NCI-H345 treated with DMSO at 0.1 percent for 48 hours (cell line): ENCODE data around the gene LTV1.

Source experiments
- DNase-seq: peaks from one replicate; lab custom pipeline; 2025; ENCODE audit not compliant: unreplicated experiment; lab: John Stamatoyannopoulos, UW

Gene LTV1

DNA sequence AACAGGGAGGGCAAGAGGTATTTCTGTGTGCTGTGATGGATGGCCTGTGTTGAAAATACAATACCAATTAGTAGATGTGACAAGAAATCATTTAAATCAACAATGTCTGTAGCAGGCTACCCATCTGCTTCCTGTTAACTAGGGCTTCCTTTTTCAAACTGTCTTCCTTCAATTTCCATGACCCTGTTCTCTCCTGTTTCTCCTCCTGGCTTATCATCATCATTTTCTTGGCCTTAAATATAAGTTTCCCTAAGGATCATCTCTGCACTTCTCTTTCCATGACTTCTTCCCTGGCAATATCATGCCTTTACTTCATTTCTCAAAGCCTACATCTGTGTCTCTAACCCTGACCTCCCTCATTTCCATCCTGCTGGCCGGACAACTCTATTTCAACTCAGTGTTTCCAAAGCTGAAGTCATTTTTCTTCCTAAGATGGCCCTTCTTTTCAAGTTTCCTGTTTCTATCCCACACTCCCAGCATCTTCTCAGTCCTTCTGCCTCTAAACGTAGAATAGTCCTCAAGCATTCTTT lies 39.3 kb downstream of the LTV1 start:
- no peak for DNase-seq

DNA sequence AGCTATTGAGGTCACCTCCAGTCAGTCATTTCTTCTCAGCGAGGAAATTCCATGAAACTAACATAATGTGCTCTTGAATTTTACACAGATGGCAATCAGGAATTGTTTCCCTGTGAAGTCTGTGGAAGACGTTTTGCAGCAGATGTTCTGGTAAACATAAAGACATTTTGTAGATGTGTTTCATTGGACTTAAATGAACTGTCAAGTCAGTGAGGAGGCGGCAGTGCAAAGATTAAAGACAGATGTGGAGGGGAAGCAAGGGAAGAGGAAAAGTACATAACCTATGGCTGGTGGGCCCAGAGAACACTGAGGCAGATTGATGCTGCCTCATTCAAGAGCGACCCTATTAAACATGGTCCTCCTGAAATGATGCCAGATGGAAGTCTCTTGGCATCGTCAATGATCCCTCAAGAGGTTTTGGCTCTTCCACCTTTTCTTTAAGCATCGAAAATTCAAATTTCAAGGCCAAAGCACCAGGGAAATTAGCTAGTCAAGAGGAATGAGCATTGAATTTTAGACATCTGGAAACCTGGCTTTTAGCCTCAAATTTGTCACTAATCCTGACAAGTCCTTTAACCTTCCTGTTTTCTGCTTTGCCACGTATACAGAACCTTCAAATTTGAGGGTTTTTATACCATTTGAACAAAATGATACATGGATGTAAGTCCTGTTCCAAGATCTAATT lies 41.2 kb downstream of the LTV1 start:
- no peak for DNase-seq

DNA sequence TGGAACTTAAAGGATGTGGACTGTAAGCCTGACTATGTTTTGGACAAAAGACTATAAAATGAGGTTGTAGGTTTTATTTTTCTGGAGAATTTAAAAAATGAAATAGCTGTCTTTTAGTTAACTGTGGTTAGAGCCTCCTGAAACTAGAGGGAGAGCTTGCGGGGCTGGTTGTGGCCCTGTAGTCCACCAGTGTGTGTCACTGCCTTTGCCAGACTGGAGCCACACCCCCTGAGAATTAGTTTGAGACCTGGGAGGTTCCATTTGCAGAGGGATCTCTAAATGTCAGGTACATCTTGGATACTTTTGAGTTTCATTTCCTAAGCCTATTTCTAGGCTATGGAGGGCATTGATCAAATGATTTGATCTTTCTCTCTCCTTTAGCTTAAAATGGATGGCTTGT lies 42.0 kb downstream of the LTV1 start:
- DNase-seq: no peak

DNA sequence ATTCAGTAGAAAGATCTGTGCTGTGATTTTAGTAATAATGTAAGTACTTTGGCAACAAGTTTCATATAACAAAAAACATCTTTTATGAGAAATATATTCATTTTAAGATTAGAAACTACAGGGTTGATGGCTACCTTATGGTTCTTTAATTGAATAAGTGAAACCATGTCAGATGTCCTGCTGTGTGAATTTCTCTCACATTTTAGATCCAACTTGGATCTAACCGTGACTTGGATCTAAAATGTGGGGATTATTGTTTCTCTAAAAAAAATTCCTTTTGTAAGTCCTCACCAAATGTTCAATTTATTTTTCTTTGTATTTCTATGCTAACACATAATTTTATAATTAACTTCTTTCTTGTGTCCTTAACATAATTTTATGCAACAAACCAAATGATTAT lies 51.5 kb downstream of the LTV1 start:
- DNase-seq: no peak

DNA sequence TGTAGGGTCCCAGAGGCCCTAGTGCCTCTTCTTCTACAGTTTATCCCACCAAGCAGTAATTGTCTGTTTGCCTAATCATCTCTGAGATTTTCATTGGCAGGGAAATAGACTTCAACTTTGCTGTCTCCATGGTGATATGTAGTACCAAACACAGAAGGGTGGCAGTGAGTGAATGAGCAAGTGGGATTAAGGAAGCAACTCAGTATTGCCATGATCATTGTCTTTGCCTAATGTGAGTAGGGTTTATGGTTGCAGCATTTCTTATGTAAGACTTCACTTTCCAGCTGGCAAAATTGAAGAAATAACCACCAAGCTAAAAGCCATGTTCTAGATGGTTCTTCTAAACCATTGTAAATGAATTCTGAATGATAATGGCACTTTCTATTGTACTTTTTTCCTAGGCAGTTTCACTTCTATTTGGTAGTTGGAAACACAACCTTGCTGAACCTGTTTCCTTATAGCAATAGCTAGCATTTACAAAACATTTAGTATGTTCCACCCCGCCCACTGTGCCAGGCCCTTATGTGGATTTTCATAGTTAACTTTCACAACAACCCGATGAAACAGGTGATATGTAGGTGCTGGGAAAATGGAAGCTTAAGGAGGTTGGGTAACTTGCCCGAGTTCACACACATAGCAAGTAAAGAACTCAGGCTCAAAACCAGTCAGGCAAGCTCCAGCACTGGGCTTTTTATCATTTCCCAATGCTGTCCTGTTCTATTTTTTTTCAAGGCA lies 53.2 kb downstream of the LTV1 start:
- no peak for DNase-seq

DNA sequence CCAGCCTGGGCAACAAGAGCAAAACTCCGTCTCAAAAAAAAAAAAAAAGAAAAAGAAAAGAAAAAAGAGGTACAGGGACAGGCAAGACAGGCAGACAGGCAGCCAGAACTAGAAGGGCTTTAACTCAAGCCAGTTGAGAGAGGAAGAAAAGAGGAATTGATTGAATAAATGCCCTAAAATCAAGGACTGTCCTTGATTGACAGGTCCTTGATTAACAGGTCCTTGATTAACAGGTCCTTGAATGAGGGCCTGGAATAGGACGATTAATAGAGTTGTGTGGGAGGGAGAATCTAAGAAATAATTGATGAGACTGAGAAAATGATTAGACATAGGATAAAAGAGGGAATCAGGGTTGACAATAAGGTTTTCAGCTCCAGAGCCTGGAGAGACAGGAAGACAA lies 57.2 kb downstream of the LTV1 start:
- no peak for DNase-seq

DNA sequence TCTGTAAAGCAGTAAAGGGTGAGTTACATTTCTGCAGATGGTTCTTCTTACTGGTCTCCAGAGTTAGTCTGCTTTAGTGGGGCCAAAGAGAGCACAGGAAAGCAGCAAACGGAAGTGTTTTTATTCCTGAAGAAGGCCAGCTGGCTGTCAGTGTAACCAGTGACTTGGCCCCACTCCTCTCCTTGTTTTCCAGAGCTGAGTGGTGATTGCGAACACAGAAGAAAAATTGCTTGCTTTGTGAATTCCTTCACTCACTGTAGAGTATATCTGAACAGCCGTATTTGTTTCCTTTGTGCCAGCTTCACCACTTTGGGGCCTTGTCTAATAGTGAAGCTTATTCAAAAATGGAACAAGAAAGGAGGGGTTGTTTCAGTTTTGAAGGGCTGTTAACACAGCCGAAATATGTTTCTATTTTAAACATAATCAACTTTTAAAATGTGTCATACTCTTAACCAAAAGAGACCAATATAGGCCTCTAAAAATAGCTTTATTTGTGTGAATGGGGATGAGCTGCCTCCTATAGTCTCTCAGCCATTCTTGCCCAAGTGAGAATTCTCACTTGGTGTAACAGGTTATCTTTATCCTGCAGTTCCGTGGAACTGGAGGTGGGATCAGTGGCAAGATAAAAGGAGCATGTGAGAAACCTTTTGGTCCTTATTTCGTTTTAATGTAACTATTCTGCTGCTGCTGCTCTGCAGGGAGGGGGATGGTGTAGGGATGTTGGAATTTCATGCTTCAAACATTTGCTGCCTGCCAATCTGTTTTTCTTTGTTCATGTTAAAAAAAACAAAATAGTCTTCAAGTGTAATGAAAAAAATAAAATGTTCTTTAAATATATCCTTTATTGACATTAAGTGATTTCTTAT lies 59.0 kb downstream of the LTV1 start:
- no peak for DNase-seq

DNA sequence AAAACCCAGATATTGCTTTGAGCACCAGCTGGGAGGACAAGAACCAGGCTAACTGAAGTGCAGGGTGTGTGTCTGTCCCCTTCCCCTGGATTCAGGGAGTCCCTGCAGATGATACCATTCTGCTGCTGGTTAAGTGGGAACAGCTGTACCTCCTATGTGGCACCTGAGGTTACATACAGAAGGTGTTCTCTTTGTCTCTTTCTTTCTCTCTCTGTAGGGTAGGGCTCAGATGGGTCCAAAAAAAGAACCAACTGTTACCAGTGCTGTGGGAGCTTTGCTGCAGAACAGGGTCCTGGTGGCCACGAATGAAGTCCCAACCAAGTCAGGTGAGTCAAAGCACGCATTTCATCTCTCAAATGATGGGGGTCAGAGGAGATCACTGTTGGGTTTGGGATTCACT lies 59.7 kb downstream of the LTV1 start:
- DNase-seq: no peak

DNA sequence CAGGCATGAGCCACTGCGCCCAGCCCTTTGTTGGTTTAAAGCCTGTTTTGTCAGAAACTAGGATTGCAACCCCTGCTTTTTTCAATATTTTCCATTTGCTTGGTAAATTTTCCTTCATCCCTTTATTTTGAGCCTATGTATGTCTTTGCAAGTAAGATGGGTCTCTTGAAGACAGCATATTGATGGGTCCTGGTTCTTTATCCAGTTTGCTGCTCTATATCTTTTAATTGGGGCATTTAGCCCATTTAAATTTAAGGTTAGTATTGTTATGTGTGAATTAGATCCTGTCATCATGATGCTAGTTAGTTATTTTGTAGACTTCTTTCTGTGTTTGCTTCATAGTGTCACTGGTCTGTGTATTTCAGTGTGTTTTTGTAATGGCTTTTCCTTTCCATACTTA lies 67.9 kb downstream of the LTV1 start:
- no peak for DNase-seq

DNA sequence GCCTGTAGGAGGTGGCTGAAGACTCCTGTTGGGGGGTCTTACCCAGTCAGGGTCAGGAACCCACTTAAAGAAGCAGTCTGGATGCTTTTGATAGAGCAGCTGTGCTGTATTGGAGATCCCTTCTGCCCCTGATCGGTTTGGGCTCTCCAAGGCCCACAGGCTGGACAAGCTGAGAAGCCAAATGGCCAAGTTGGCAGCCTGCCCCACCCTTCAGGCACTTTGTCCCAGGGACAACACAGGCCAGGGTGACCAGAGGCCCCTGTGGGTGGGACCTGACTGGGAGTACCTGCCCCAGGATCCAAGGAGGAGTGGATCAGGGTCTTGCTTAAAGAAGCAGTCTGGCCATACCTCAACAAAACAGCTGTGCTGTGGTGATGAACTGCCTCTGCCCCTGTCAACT lies 69.5 kb downstream of the LTV1 start:
- DNase-seq: no peak
